Measurements from ENCODE around the gene WRAP73. TPM values are rescaled to one million over a fixed set of nuclear protein-coding genes. Genes with fewer than 3 reads are reported as not detected.

WRAP73 gene, protein sequence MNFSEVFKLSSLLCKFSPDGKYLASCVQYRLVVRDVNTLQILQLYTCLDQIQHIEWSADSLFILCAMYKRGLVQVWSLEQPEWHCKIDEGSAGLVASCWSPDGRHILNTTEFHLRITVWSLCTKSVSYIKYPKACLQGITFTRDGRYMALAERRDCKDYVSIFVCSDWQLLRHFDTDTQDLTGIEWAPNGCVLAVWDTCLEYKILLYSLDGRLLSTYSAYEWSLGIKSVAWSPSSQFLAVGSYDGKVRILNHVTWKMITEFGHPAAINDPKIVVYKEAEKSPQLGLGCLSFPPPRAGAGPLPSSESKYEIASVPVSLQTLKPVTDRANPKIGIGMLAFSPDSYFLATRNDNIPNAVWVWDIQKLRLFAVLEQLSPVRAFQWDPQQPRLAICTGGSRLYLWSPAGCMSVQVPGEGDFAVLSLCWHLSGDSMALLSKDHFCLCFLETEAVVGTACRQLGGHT
- 23.3 and 23.7 TPM in 2 replicates for total RNA-seq (2014; rRNA removed)
- 16.0 TPM for polyA plus RNA-seq (2012)

DNA sequence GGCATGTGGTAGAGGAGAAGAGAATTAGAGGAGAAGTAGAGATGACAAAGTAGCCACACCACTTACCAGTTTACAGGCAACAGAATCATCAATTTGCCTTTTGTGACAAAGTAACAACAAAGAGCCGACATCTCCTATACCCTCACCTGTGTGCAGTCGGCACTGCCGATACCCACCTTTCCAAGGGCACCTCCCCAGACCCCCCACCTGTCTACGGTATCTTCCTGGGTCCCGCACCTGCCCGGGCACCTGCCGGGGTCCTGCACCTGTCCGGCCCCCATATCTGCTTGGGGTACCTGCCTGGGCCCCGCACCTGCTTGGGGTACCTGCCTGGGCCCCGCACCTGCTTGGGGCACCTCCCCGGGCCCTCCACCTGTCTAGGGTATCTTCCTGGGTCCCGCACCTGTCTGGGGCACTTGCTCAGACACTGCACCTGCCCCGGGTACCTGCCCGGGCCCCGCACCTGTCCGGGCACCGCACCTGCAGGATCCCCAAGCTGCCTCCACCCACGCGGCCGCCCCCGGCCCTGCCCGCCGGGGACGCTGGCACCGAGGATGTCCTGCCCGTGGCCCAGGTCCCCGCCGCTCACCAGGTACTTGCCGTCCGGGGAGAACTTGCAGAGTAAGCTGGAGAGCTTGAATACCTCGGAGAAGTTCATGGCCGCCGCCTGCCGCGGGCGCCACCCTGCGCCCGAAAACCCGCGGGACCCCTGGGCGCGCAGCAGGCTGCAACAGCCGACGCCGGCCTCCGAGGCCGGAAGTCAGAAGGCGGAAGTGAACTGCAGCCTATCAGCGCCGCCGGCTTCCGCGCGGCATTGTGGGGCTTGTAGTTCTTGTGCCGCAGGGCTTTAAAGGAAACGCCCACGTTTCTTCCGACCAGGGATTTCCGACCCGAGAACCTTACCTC lies at the start of gene WRAP73:
Gene WRAP73, minus strand, starts transcription at position 762 of the 906 bp plus-strand sequence. Its CDS starts 104 bp downstream, at position 658.
- peak; percentile 83 for DNase-seq (ENCODE audit: low read depth)

DNA sequence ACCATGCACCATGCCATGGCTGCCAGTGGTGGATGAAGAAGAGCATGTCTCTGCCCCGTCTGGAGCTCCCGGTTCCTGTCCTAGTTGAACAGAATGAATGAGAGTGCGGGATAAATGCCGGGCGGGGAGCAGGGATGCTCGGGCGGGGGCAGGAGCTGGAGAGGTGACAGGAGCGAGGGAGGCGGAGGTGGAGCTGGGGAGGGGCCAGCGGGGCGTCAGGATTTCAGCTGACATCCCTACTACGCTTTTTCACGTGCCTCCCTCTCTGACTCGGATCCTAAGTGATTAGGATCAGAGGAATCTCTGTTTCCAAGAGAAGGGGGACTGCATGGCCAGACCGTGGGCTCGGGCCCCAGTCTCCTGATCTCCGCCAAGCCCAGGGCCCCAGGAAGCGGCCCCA lies 49.7 kb upstream of the WRAP73 start:
- DNase-seq (ENCODE audit: low read depth): no peak

DNA sequence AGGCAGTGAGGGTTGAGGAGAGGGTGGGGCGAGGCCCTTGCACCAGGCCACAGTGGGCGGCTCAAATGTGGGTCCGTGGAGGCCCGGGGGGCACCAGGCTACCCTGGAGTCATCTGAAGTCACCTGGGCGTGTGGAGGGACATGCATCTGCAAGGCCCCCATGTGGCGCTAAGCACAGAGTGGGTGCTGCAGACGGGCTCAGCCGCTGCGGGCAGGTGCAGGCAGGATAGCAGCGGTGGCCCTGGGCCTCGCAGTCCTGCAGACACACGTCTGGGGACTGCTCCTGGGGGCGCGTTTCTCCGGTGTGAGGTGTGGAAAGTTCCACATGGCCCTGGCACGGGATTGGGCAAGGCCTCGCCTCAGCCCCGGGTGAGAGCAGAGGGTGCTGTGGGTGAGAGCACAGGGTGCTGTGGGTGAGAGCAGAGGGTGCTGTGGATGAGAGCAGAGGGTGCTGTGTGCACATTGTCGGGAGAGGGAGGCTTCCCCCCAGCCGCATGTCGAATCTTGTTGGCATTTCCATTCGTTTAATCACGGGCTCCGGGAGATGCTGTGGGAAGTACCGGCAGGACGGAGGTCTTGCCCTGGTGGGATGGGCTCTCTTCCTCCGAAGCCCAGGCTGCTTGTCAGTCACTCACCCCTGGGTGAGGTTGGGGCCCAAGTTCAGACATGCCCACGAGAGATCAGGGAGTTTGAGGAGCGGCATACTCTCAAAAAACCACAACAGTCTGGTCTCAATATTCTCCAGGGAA lies 48.9 kb upstream of the WRAP73 start:
- DNase-seq (ENCODE audit: low read depth): no peak

DNA sequence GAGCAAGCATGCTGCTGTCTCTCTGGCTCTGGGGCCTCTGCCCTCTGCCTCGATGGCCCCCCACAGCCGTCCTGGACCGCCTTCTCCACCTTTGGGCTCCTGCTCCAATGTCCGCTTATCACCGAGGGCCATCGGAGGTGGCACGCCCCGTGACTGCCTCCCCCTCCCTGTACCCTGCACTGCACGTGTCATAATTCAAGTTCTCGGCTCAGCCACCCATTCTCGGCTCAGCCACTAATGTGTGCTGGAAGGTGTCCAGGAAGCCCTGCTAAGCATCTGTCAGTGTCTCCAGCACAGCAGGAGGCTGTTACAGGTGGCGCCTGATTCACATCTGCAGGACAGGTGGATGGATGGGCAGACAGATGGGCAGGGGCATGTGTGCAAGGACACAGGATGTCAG lies 47.9 kb upstream of the WRAP73 start:
- no peak for DNase-seq (ENCODE audit: low read depth)

DNA sequence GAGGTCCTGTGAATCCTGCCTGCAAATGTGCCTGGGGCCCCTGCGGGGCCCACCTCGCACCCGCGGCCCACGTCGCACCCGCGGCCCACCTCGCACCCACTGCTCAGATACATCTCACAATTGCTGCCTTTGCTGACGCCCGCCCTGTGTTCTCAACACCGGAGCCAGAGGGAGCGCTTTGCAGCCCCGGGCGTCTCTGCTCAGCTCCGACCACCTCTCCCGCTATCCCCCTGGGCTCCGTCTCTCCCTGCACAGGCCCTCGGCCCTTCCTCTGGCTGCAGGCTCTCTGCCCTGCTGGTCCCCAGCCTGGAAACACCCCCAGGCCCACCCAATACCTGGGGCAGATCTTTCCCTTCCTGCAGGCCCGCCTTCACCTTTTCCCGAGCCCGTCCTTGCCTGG lies 47.2 kb upstream of the WRAP73 start:
- DNase-seq (ENCODE audit: low read depth): no peak

DNA sequence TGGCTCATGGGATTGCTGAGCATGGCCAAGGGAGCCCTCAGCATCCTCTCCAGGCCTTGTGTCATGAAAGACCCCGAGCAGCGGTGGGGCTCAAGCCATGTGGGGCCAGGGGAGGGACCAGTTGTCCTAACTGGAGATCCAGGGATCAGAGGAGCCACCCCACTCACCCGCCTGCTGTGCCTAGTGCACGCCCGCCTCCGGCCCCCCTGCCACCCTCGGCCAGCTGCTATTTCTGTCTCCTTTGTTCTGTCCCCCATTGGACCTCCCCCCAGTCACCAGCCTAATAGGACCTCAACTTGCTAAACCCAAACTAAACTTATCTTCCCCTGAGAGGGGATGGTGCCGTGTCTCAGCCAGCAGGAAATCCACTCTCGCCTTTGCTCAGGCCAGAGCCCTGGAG lies 46.8 kb upstream of the WRAP73 start:
- DNase-seq (ENCODE audit: low read depth): no peak

DNA sequence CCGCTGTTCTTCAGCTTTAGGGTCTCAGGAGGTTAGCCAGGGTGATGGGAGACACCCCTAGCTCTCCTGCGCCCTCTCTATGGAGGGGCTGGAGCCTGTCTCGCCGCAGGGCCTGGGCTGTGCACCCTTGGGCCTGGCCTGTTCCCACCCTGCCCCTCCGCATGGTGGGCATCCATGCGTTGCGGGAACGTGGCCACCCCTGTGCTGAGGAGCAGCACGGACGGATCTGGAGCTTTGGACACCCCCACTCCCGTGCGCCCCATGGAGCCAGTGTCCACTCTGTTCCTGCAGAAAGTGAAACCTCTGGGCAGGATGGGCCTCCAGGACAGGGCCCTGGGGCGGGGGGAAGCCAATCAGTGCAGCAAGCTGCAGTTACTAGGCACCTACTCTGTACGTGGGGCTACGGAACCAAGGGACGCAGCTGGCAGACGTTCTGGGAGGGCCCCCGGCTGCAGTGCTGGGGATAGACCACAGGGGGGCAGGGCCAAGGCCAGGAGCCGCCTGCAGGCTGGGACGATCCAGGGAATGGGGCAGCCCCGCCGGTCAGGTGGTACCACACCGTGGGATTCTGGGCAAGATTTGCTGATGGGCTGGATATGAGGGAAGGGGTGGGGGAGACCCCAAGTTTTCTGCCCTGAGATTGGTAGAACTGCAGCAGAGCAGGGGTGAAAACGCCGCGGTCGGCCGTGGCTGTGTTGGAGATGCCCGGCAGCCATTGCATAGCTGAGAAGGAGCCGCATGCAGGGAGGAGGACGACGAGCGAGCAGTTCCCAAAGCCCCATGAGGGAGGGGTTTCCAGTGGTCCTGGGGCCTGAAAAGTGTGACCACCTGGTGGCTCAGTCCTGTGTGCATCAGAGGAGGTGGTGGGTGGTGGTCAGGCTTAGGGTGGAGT lies 45.7 kb upstream of the WRAP73 start:
- DNase-seq (ENCODE audit: low read depth): no peak

DNA sequence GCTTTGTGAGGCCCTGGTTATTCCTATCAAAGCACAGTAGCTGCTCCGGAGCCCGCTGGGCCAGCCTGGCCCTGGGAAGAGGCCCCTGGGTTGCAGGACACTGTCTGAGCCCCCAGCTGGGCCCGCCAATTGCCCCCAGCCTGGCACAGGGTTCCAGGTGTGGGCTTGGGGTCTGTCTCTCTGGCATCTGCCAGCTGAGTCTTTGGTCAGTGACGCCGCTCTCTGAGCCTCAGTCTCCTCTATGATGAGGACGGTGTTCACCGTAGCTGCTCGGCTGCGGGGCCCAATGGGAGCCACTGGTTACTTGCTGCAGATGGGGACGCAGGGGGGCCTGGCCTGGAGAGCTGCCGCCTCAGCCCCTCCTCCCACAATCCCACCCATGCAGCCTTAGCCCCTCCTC lies 43.4 kb upstream of the WRAP73 start:
- no peak for DNase-seq (ENCODE audit: low read depth)

DNA sequence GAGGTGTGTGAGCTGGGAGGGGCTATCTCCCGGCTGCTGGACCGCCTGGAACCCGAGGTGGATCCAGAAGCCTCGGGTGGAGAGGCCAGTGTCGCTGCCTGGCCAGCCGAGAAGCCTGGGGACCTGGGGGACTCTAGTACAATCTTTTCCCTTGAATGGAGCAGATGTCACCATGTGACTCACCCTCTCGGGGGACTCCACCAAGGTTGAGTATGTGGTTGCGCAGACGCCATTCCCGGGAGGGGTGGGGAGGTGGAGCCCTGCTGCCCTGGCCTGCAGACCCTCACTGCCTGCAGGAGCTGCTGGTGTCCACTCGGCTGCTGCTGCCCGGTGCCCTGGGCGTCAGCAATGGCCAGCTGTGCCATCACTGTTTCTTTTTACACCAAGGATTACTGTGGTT lies 42.7 kb upstream of the WRAP73 start:
- no peak for DNase-seq (ENCODE audit: low read depth)

DNA sequence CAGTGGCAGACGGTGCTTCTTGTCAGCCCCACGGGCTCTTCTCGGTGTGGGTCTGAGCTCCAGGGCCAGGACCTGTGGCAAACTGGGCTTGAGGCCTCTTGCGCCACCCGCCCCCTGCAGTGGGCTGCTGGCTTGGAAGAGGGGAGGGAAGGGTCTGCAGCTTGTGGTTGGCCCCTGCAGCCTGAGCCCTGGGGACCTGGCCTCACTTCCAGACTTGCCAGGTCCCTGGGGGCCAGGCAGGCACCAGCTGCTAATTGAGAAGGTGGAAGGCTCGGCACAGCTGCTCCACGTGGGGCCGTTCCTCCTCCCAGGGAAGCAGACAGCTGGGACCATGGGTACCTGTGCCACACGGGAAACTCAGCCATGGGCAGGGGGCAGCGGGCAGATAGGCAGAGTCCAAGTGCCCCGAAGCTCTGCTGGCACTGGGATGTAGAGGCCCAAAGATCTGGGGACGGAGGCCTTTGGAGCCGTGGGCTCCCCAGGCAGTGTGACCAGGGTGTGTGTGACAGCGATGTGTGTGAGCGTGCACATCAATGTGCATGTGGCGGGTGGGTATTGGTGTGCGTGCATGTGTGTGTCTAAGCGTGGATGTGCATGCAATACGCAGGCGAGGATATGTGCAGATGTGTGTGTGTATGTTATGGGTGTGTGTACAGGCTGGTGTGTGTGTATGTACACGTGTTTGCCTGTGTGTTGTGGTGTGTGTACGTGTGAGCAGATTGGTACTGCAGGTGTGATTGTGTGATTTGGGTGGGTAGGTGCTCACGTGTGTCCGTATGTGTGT lies 41.7 kb upstream of the WRAP73 start:
- DNase-seq (ENCODE audit: low read depth): no peak

DNA sequence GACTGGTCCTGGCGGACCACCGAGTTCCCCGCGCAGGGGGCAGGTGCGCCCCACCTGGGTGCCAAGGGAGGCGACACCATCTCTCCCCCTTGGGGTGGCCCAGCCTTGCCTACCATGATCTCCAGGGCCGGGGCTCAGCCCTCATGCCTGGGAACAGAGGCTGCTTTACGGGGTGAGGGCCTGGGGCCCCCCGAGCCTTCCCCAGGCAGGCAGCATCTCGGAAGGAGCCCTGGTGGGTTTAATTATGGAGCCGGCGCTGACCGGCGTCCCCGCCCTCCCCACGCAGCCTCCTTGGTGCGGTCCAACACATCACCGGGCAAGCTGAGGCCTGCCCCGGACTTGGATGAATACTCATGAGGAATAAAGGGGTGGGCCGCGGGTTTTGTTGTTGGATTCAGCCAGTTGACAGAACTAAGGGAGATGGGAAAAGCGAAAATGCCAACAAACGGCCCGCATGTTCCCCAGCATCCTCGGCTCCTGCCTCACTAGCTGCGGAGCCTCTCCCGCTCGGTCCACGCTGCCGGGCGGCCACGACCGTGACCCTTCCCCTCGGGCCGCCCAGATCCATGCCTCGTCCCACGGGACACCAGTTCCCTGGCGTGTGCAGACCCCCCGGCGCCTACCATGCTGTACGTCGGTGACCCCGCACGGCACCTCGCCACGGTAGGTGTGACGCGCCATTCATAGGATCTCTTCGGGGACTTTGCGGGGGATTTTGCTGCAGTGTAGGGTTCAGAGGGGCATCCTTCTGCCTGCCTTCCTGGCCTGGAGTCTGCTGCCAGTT lies 40.6 kb upstream of the WRAP73 start:
- DNase-seq (ENCODE audit: low read depth): no peak

DNA sequence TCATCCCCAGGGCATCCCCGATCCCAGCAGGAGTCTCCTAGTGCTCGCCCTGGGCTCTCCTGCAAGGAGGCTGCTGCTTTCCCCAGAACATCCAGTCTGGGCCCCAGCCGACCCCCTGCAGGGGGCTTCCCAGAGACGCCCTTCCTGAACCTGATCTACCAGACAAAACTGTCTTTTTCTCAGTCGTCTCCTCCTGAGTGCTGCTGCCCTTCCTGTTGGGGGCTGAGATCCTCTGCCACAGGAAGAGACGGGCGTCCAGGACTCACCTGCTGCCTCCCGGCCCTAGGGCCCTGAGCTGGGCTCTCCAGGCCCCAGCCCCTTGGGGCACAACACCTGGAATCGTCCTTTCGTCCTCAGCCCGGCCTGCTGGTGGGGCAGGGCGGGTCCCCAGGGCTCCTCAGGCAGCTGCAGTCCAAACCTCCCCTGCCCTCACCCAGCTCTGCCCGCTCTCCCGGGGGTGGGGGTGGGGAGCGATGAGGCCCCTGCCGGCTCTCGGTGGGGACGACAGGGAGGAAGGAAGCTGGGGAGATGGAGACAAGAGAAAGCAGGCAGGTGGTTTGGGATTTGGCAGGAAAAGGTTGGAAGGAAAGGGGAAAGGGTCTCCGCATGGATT lies 39.3 kb upstream of the WRAP73 start:
- DNase-seq (ENCODE audit: low read depth): no peak

DNA sequence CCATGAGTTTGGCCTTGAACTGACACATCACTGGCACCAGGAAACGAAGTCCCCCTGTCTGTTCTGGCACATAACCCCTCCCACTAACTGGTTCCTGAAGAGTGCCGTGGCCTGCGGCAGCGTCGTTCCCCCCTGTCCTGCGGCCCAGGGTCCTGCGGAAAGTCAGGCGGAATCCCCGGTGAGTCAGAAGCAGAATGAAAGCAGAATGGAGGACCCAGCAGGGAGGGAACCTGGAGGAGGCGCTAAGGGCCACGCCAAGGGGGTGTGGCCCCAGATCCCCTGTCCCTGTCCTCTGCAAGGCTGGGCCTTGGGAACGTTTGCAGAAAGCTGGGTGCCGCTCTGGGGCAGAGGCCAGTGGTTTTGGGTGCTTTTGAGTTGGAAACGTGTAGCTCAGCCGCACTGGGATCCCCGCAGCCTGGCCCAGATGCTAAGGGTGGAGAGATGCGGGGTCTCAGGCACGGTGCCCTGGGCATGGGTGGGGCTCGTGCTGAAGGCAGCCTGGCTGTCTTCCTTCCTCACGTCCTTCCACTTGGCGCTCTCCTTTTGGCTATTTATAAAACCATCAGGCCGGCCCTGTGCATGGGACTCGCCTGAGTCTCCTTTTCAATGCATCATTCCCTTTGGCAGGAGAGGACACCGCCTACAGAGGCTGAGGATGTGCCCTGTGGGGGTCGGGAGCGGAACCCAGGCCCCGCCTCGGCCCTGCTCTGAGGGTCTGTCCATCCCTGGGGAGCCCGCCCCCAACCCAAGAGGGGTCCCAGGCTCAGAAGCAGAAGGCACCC lies 38.6 kb upstream of the WRAP73 start:
- DNase-seq (ENCODE audit: low read depth): no peak

DNA sequence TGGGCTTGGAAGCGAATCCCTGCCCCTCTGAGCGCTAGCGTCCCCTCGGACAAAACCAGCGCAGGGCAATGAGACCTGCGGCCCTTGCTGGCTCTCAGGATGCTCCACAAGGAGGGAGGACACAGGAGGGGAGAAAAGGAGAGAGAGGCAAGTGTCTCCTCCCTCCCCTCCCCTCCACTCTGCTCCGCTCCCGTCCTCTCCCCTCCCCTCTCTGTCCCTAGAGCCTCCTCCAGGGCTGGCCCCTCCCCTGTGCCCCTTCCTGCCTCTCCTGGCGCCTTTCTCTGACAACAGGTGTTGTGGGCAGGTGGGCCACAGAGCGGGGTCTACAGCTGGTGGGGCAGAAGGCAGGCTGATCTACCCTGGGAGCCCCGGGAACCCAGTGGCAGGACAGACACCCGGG lies 37.6 kb upstream of the WRAP73 start:
- no peak for DNase-seq (ENCODE audit: low read depth)

DNA sequence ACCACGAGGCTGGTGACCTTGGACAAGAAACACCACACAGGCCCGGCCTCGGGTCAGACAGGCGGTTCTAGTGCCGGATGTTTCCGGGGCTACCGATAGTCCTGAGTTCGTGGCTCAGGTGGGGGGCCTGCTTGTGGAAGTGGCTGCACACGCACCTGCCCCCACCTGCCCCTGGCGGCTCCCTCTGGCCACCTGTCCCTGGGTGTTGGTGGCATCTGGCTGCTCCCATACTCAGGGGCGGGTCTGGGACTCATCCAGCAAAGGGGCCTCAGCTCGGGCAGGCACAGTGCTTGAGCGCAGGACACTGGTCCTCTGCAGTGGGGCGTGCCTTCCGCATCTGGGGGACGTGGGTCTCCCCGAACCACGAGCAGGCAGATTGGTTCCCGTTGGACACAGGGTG lies 36.0 kb upstream of the WRAP73 start:
- no peak for DNase-seq (ENCODE audit: low read depth)

DNA sequence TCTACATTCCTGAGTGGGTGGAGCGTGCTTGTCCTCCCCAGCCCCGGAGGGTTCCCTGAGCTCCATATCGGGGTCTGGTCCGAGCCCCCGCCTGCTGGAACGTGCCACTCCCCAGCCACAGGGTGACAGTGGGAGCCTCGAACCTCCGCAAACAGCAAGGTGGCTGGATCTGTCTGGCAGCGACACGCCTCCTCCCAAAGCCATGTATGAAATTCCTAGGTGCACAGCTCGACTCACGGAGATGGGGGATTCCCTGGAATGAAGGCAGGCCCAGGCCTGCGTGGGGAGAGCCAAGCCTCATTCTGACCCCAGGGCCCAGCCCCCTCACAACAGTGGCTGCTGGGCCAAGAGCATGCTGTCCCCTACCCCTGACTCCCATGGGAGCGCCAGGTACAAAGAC lies 35.3 kb upstream of the WRAP73 start:
- DNase-seq (ENCODE audit: low read depth): no peak

DNA sequence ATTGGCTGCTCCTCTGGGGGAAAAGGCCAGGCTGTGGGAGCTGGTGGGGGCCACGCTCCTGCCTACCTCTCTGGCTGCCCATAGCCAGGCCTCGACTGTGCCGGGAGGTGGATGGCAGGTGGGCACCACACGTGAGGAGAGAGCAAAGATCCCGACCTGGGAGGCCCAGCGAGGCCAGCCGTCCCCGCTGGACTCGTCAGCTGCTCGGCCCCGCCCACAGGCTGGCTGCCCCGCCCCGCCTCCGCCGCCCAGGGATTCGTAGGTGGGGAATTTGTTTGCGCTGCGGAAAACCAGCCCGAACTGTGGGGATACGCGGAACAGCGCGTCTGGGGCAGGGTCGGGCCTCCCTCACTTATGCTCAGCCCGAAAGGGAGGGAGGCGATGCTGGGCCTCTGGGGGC lies 34.1 kb upstream of the WRAP73 start:
- DNase-seq (ENCODE audit: low read depth): no peak

DNA sequence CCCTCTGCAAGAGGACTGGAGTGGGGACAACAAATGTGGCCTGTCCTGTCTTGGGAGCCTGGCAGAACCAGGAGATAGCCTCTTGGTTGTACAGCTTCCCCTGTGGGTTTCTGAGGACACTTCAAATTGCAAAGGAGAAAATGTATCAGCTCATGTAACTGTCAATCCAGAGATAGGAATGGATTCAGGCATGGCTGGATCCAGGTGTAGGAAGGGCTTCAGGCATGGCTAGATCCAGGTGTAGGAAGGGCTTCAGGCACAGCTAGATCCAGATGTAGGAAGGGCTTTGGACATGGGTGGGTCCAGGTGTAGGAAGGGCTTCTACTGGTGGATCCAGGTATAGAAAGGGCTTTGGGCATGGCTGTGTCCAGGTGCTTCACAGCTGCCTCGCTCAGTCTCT lies 33.3 kb upstream of the WRAP73 start:
- DNase-seq (ENCODE audit: low read depth): no peak
